Upper lobe of left lung (tissue), 6 donors: ENCODE data around the gene C15orf40. TPM values are rescaled to one million over a fixed set of nuclear protein-coding genes. Genes with fewer than 3 reads are reported as not detected.

Experiments used
- ATAC-seq, 2 donors: fragments of 200-7000 bp; cut with Tn5 transposase; one replicate each; pipeline ENCODE4 v1.9.1; 2022; ENCODE audit warnings: mild to moderate bottlenecking in 2 of 2, moderate library complexity in 2 of 2; ENCODE audit not compliant: low FRiP score in 2 of 2
- DNase-seq, 2 donors: peaks; one replicate each; pipeline ENCODE4 v3.0.0-alpha.2; 2019 to 2020
- H3K27ac ChIP-seq, 4 donors: fragments of 200-600 bp; sonication (generic); one replicate each; pipeline ENCODE4 v1.5.1; 2016 to 2019
- H3K27me3 ChIP-seq, 4 donors: fragments of 200-600 bp; sonication (generic); one replicate each; pipeline ENCODE4 v1.5.1; 2017 to 2019
- H3K36me3 ChIP-seq, 4 donors: fragments of 200-600 bp; sonication (generic); one replicate each; pipeline ENCODE4 v1.5.1; 2016 to 2019
- H3K4me1 ChIP-seq, 4 donors: fragments of 200-600 bp; sonication (generic); one replicate each; pipeline ENCODE4 v1.5.1; 2018 to 2019
- H3K4me3 ChIP-seq, 4 donors: fragments of 200-600 bp; sonication (generic); one replicate each; pipeline ENCODE4 v1.5.1; 2017 to 2019; ENCODE audit warnings: mild to moderate bottlenecking in 2 of 4, moderate library complexity in 1 of 4
- H3K9me3 ChIP-seq, 4 donors: fragments of 200-600 bp; sonication (generic); one replicate each; pipeline ENCODE4 v1.5.1; 2018 to 2019
- CTCF ChIP-seq, 6 experiments: fragments of 450-650 bp in 4 of 6; fragments of 200-600 bp in 2 of 6; sonication (generic) in 2 of 6; IDR thresholded peaks; one replicate each; pipeline ENCODE4 v1.5.1; 2016 to 2019; ENCODE audit warnings: antibody characterized with exemption in 6 of 6
- EP300 ChIP-seq, 4 donors: sonication (generic); formaldehyde crosslinking; IDR thresholded peaks; one replicate each; pipeline ENCODE4 v1.5.1; 2017; ENCODE audit warnings: antibody characterized with exemption in 4 of 4, control low read depth in 2 of 4
- POLR2A ChIP-seq, 4 donors: fragments of 450-650 bp; IDR thresholded peaks; one replicate each; pipeline ENCODE4 v1.5.1; 2016 to 2017; ENCODE audit warnings: antibody characterized with exemption in 4 of 4, mild to moderate bottlenecking in 2 of 4
- POLR2AphosphoS5 ChIP-seq, 2 donors: sonication (generic); formaldehyde crosslinking; IDR thresholded peaks; one replicate each; pipeline ENCODE4 v1.5.1; 2017; ENCODE audit warnings: antibody characterized with exemption in 2 of 2
- WGBS, 2 donors: methylation state at CpG; one replicate each; pipeline ENCODE4 v1.1.5; 2017 to 2018; 5-methylcytosine and 5-hydroxymethylcytosine counted together
- total RNA-seq, 6 donors: library from RNA; depleted of rRNA in 4 of 6; stranded (reverse); fragments of >200 nt in 4 of 6; gene quantifications; one replicate each; pipeline versions ENCODE4 v1.1.0 to v1.2.1, GENCODE V29; 2016 to 2021
- donor health status: DM: no; HTN: no; CAD: no; lungs with moderate emphysema.
- donor health status: DM: no; HTN: yes; CAD: no; lungs with severe emphysema.

C15orf40 gene
- total RNA-seq, 6 donors from 2014 or later, result 8.6 to 27.5 (median 16.8) TPM

- DNase-seq (peak; percentile 88 to 95), ATAC-seq (peak; percentile 93 to 99)
- Histone ChIP-seq H3K27me3 (no peaks in the 10 kb centered on the region), H3K4me1 (peaks cover 13 to 17% (median 16%) of the 10 kb centered on the region in 4 donors), H3K4me3 (peak within 1 kb of the TSS; percentile 57 to 95 (median 83)), H3K27ac (peak within 1 kb of the TSS; percentile 57 to 87 (median 86)), H3K36me3 (peaks cover 3 to 23% (median 10%) of the 10 kb centered on the region in 4 donors), H3K9me3 (no peaks in the 10 kb centered on the region)
- WGBS, 2 donors, result 2 to 3% methylated on average over 21 to 38 of the region's 45 CpGs
- peak in 1 of 6 experiments; percentile 17 for TF ChIP-seq CTCF (IDR thresholded peaks at IDR 0.05)
- peak in 3 of 4 donors; percentile 29 to 75 (median 63) for TF ChIP-seq POLR2A (IDR thresholded peaks at IDR 0.05)
- peak; percentile 81 to 86 for TF ChIP-seq POLR2AphosphoS5 (IDR thresholded peaks at IDR 0.05)
- TF ChIP-seq EP300 (IDR thresholded peaks at IDR 0.05), result peak in 1 of 4 donors; percentile 19
Measured at GRCh38 chr15:82985688-82986441, 25.6 kb downstream of the C15orf40 start, which contains the start of gene RAMAC. RAMAC (plus strand) TSS chr15:82986210; CDS start chr15:82989019, 2,809 bp downstream.

GRCh38 chr15:82980981-82981380, 30.5 kb downstream of the C15orf40 start:
- Histone ChIP-seq H3K36me3 (no peaks in the 10 kb centered on the region), H3K4me1 (peaks cover 5 to 8% (median 6%) of the 10 kb centered on the region in 4 donors), H3K27me3 (no peaks in the 10 kb centered on the region), H3K9me3 (no peaks in the 10 kb centered on the region), H3K27ac (no peak overlapping the region), H3K4me3 (no peak overlapping the region)
- no peak for DNase-seq
- TF ChIP-seq POLR2A (IDR thresholded peaks at IDR 0.05), result no peak
- TF ChIP-seq CTCF (IDR thresholded peaks at IDR 0.05), result no peak
- TF ChIP-seq POLR2AphosphoS5 (IDR thresholded peaks at IDR 0.05), result no peak
- TF ChIP-seq EP300 (IDR thresholded peaks at IDR 0.05), result no peak
- ATAC-seq, result no peak
- 39 to 47% methylated on average over 2 of the region's 2 CpGs for WGBS, 2 donors

- WGBS, 2 donors, result 88 to 92% methylated on average over 1 of the region's 1 CpG
- H3K36me3 ChIP-seq, result no peaks in the 10 kb centered on the region
- DNase-seq (no peak), ATAC-seq (no peak)
- H3K27ac ChIP-seq, result no peak overlapping the region
- H3K27me3 ChIP-seq, result no peaks in the 10 kb centered on the region
- no peak overlapping the region for H3K4me3 ChIP-seq
- no peaks in the 10 kb centered on the region for H3K9me3 ChIP-seq
- H3K4me1 ChIP-seq, result no peaks in the 10 kb centered on the region
- TF ChIP-seq CTCF (IDR thresholded peaks at IDR 0.05) (no peak), EP300 (IDR thresholded peaks at IDR 0.05) (no peak), POLR2AphosphoS5 (IDR thresholded peaks at IDR 0.05) (no peak), POLR2A (IDR thresholded peaks at IDR 0.05) (no peak)
Measured at GRCh38 chr15:82979726-82980125, 31.7 kb downstream of the C15orf40 start.

- DNase-seq (no peak), ATAC-seq (no peak)
- WGBS, 2 donors, result 94 to 96% methylated on average over 5 of the region's 5 CpGs
- no peak for TF ChIP-seq EP300 (IDR thresholded peaks at IDR 0.05)
- no peak for TF ChIP-seq CTCF (IDR thresholded peaks at IDR 0.05)
- no peak for TF ChIP-seq POLR2AphosphoS5 (IDR thresholded peaks at IDR 0.05)
- no peak for TF ChIP-seq POLR2A (IDR thresholded peaks at IDR 0.05)
- Histone ChIP-seq H3K27me3 (no peaks in the 10 kb centered on the region), H3K9me3 (no peaks in the 10 kb centered on the region), H3K4me3 (no peak overlapping the region), H3K27ac (no peak overlapping the region), H3K4me1 (no peaks in the 10 kb centered on the region), H3K36me3 (no peaks in the 10 kb centered on the region)
Measured at GRCh38 chr15:82978438-82978837, 33.0 kb downstream of the C15orf40 start.
